T47D (cell line): Measurements from ENCODE around the gene DTD1.

Source experiments
- DNase-seq, 2 experiments: peaks; one replicate each; pipeline versions ENCODE4 v3.0.0 to v3.0.0-alpha.2; 2011 to 2012; ENCODE audit warnings: low read depth in 1 of 2, low spot score in 1 of 2
- JUND ChIP-seq: IDR thresholded peaks from 2 replicates; pipeline ENCODE4 v1.6.1; 2012; ENCODE audit warnings: low read depth
- in situ Hi-C: cut with HindIII; loops from 2 replicates; pipeline ENCODE4 v1.10.0; 2016; ENCODE audit warnings: low sequenced_read_pairs, low pct_unique_long_range_greater_than_20kb

The DTD1 gene

GRCh38 chr20:18587665-18588573 is at the start of gene DTD1:
DTD1 (plus strand) TSS chr20:18588054; CDS start chr20:18588073, 19 bp downstream.
- no peak for TF ChIP-seq JUND
- in situ Hi-C loops: no loop called here
- peak; percentile 79 to 92 for DNase-seq

GRCh38 chr20:18541741-18542140 is 46.1 kb upstream of the DTD1 start:
- no peak for TF ChIP-seq JUND
- in situ Hi-C loops: no loop called here
- no peak for DNase-seq

- no peak for DNase-seq
- no peak for TF ChIP-seq JUND
- in situ Hi-C loops: no loop called here
These were observed 44.6 kb upstream of the DTD1 start for GRCh38 chr20:18543216-18543615.

- in situ Hi-C loops: no loop called here
- no peak for TF ChIP-seq JUND
- DNase-seq: no peak
These were observed 43.9 kb upstream of the DTD1 start for GRCh38 chr20:18543932-18544331.

GRCh38 chr20:18545566-18545965 is 42.3 kb upstream of the DTD1 start:
- no peak for TF ChIP-seq JUND
- in situ Hi-C loops: no loop called here
- no peak for DNase-seq

- no peak for TF ChIP-seq JUND
- in situ Hi-C loops: no loop called here
- DNase-seq: no peak
These were observed 39.4 kb upstream of the DTD1 start for GRCh38 chr20:18548465-18548864.

- DNase-seq: no peak
- no peak for TF ChIP-seq JUND
- in situ Hi-C loops: no loop called here
These were observed 34.1 kb upstream of the DTD1 start for GRCh38 chr20:18553746-18554145.

GRCh38 chr20:18566892-18567738 is 20.7 kb upstream of the DTD1 start, which contains the start of gene SMIM26:
SMIM26 (plus strand) TSS chr20:18567432; CDS start chr20:18567479, 47 bp downstream.
- in situ Hi-C loops: no loop called here
- no peak for TF ChIP-seq JUND
- DNase-seq: peak; percentile 86 to 97

GRCh38 chr20:18567739-18568091 is 20.1 kb upstream of the DTD1 start:
- DNase-seq: no peak
- in situ Hi-C loops: no loop called here
- TF ChIP-seq JUND: no peak

GRCh38 chr20:18571009-18571408 is 16.8 kb upstream of the DTD1 start:
- in situ Hi-C loops: no loop called here
- no peak for DNase-seq
- TF ChIP-seq JUND: no peak

- no peak for TF ChIP-seq JUND
- in situ Hi-C loops: no loop called here
- DNase-seq: no peak
These were observed 16.3 kb upstream of the DTD1 start for GRCh38 chr20:18571578-18571977.

GRCh38 chr20:18577942-18578341 is 9.9 kb upstream of the DTD1 start:
- in situ Hi-C loops: no loop called here
- TF ChIP-seq JUND: no peak

GRCh38 chr20:18578581-18578980 is 9.3 kb upstream of the DTD1 start:
- TF ChIP-seq JUND: no peak
- DNase-seq: no peak
- in situ Hi-C loops: no loop called here

More at GRCh38 chr20:18577942-18578341, 9.9 kb upstream of the DTD1 start:
- no peak for DNase-seq
